ENCODE measurements around the gene FCGBP. TPM values are rescaled to one million over a fixed set of nuclear protein-coding genes. Genes with fewer than 3 reads are reported as not detected.
A peak's percentile ranks its signal among the peaks of the same experiment; 100 is the strongest.

The FCGBP gene
- total and polyA plus RNA-seq, 2 experiments from 2014 or later: 0.57 TPM; not detected in 1

GRCh38 chr19:39970675-39971379 is 36.4 kb upstream of the FCGBP start, which contains the start of gene PSMC4:
Gene PSMC4, plus strand, starts transcription at chr19:39971165. Its CDS starts 38 bp downstream, at chr19:39971203.
- DNase-seq (ENCODE audit: low read depth in 1 of 2, low spot score in 1 of 2): peak; percentile 98 to 99
- Histone ChIP-seq H3K36me3 (peaks cover 32% of the 10 kb centered on the region), H3K27me3 (no peaks in the 10 kb centered on the region), H3K4me1 (ENCODE audit: low read depth) (no peaks in the 10 kb centered on the region), H3K9me3 (ENCODE audit: low read depth) (no peaks in the 10 kb centered on the region), H3K27ac (peak within 1 kb of the TSS; percentile 94), H3K4me3 (peak within 1 kb of the TSS; percentile 60)
- TF ChIP-seq CTCF (IDR thresholded peaks at IDR 0.05; ENCODE audit: low read depth, low read length): peak; percentile 80

DNA sequence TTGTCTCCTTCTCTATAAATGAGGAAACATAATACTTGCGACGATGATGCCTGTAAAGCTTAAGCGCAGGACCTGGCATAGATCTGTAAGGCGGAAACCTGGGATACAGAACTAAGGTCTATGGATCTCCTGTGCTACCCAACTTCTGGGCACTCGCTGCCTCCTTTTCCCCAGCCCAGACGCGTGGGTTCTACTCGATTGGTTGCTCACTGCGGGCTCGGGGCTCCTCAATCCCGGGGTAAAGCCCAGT is 35.9 kb upstream of the FCGBP start:
- no peaks in the 10 kb centered on the region for H3K27me3 ChIP-seq
- DNase-seq (ENCODE audit: low read depth in 1 of 2, low spot score in 1 of 2): no peak
- H3K27ac ChIP-seq: peak overlapping the region; percentile 94

DNA sequence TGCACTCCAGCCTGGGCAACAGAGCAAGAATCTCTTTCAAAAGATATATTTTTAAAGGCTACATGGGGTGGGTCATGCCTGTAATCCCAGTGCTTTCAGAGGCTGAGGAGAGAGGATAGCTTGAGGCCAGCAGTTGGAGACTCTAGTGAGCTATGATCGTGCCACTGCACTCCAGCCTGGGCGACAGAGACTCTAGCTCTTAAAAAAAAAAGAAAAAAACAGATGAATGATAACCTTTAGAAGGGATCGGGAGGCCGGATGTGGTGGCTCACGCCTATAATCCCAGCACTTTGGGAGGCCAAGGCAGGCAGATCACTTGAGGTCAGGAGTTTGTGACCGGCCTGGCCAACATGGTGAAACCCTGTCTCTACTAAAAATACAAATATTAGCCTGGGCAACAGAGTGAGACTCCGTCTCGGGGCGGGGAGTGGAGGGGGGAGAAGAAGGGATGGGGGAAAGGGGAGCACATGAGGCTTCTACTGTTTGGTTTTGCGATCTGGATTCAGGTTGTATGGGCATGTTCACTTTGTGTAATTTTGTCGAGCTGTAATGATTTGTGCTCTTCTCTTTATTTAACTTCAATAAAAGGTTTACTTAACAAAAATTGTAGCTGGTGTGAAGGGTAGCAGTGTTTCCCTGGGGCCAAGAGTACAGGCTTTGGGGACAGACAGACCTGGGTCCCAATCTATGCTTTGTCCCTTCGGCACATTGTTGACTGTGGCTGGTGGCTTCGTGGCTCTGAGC is 35.4 kb upstream of the FCGBP start:
- Histone ChIP-seq H3K36me3 (peaks cover 23% of the 10 kb centered on the region), H3K27me3 (no peaks in the 10 kb centered on the region), H3K4me3 (peak overlapping the region; percentile 60), H3K9me3 (ENCODE audit: low read depth) (no peaks in the 10 kb centered on the region), H3K27ac (peak overlapping the region; percentile 94), H3K4me1 (ENCODE audit: low read depth) (no peaks in the 10 kb centered on the region)
- no peak for DNase-seq (ENCODE audit: low read depth in 1 of 2, low spot score in 1 of 2)
- no peak for TF ChIP-seq CTCF (IDR thresholded peaks at IDR 0.05; ENCODE audit: low read depth, low read length)

More for the DNA sequence above, 35.9 kb upstream of the FCGBP start:
- no peak for TF ChIP-seq CTCF (IDR thresholded peaks at IDR 0.05; ENCODE audit: low read depth, low read length)
- H3K36me3 ChIP-seq: peaks cover 27% of the 10 kb centered on the region
- peak overlapping the region; percentile 60 for H3K4me3 ChIP-seq
- H3K9me3 ChIP-seq (ENCODE audit: low read depth): no peaks in the 10 kb centered on the region
- H3K4me1 ChIP-seq (ENCODE audit: low read depth): no peaks in the 10 kb centered on the region

GRCh38 chr19:39969266-39969665 is 34.8 kb upstream of the FCGBP start:
- Histone ChIP-seq H3K27me3 (no peaks in the 10 kb centered on the region), H3K4me3 (no peak overlapping the region), H3K27ac (no peak overlapping the region), H3K9me3 (ENCODE audit: low read depth) (no peaks in the 10 kb centered on the region), H3K36me3 (peaks cover 17% of the 10 kb centered on the region), H3K4me1 (ENCODE audit: low read depth) (no peaks in the 10 kb centered on the region)
- TF ChIP-seq CTCF (IDR thresholded peaks at IDR 0.05; ENCODE audit: low read depth, low read length): no peak
- DNase-seq (ENCODE audit: low read depth in 1 of 2, low spot score in 1 of 2): no peak

DNA sequence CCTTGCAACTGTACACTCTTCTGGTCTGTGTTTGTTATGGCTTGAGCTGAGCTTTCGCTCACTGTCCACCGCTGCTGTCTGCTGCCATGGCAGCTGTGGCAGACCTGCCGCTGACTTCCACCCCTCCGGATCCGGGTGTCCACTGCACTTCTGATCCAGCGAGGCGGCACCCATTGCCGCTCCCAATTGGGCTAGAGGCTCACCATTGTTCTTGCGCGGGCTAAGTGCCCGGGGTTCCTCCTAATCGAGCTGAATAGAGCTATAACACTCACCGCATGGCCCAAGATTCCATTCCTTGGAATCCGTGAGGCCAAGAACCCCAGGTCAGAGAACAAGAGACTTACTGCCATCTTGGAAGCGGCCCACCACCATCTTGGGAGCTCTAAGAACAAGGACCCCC is 34.4 kb upstream of the FCGBP start:
- Histone ChIP-seq H3K36me3 (peaks cover 13% of the 10 kb centered on the region), H3K4me3 (no peak overlapping the region), H3K27me3 (no peaks in the 10 kb centered on the region), H3K9me3 (ENCODE audit: low read depth) (no peaks in the 10 kb centered on the region), H3K27ac (no peak overlapping the region), H3K4me1 (ENCODE audit: low read depth) (no peaks in the 10 kb centered on the region)
- DNase-seq (ENCODE audit: low read depth in 1 of 2, low spot score in 1 of 2): no peak
- TF ChIP-seq CTCF (IDR thresholded peaks at IDR 0.05; ENCODE audit: low read depth, low read length): no peak
